HEK293 (cell line): Measurements from ENCODE around the gene KIF21A.

Experiments
- CTCF ChIA-PET: fragments of 350-600 bp; formaldehyde crosslinking; extraction: SDS; loops from one replicate; lab custom pipeline; 2021; ENCODE audit warnings: antibody characterized with exemption; lab: Yijun Ruan, JAX
- POLR2A ChIA-PET: fragments of 300-600 bp; formaldehyde crosslinking; extraction: SDS; loops from one replicate; lab custom pipeline; 2020; ENCODE audit warnings: antibody characterized with exemption, inconsistent platforms; lab: Yijun Ruan, JAX
- H3K27ac ChIP-seq: fragments of 200-500 bp; sonication (Bioruptor generic); 2 replicates; pipeline ENCODE4 v1.5.1; 2014; ENCODE audit warnings: low read depth, low read length, control low read depth, inconsistent platforms; ENCODE audit errors: extremely low read depth
- H3K36me3 ChIP-seq, 2 experiments: fragments of 200-500 bp in 1 of 2; sonication (Bioruptor generic) in 1 of 2; 1 replicate in 1 of 2; 2 replicates in 1 of 2; pipeline ENCODE4 v1.5.1; 2014 to 2017; ENCODE audit warnings: inconsistent platforms in 2 of 2, low read length in 2 of 2; ENCODE audit not compliant: control insufficient read depth in 2 of 2, insufficient read depth in 1 of 2
- H3K4me1 ChIP-seq: fragments of 200-500 bp; sonication (Bioruptor generic); 2 replicates; pipeline ENCODE4 v1.5.1; 2014; ENCODE audit warnings: mild to moderate bottlenecking, low read length, inconsistent platforms; ENCODE audit not compliant: control insufficient read depth, insufficient read depth
- H3K4me3 ChIP-seq: 2 replicates; pipeline ENCODE4 v1.5.1; 2011; ENCODE audit warnings: low read depth, mild to moderate bottlenecking, control low read depth, low read length, moderate library complexity
- H3K9me3 ChIP-seq: fragments of 200-500 bp; sonication (Bioruptor generic); 2 replicates; pipeline ENCODE4 v1.5.1; 2014; ENCODE audit warnings: low read depth, low read length, inconsistent platforms; ENCODE audit not compliant: control insufficient read depth, insufficient read depth
- ATF2 ChIP-seq: fragments of 450-650 bp; formaldehyde crosslinking; IDR thresholded peaks from 2 replicates; pipeline ENCODE4 v1.5.1; 2016; ENCODE audit warnings: missing biosample characterization, missing genetic modification characterization, low read depth
- KLF16 ChIP-seq: fragments of 450-650 bp; formaldehyde crosslinking; IDR thresholded peaks from 2 replicates; pipeline ENCODE4 v1.5.1; 2017; ENCODE audit warnings: missing biosample characterization, missing genetic modification characterization
- OSR2 ChIP-seq: fragments of 450-650 bp; formaldehyde crosslinking; IDR thresholded peaks from 2 replicates; pipeline ENCODE4 v1.5.1; 2016; ENCODE audit warnings: missing biosample characterization, missing genetic modification characterization
- PATZ1 ChIP-seq: fragments of 450-650 bp; formaldehyde crosslinking; IDR thresholded peaks from 2 replicates; pipeline ENCODE4 v1.5.1; 2016; ENCODE audit warnings: missing biosample characterization, missing genetic modification characterization
- PRDM6 ChIP-seq: fragments of 450-650 bp; formaldehyde crosslinking; IDR thresholded peaks from 2 replicates; pipeline ENCODE4 v1.5.1; 2017; ENCODE audit warnings: missing biosample characterization, missing genetic modification characterization
- WT1 ChIP-seq: fragments of 450-650 bp; formaldehyde crosslinking; IDR thresholded peaks from 2 replicates; pipeline ENCODE4 v1.5.1; 2016; ENCODE audit warnings: missing biosample characterization, missing genetic modification characterization
- YY1 ChIP-seq: fragments of 450-650 bp; formaldehyde crosslinking; IDR thresholded peaks from 2 replicates; pipeline ENCODE4 v1.5.1; 2018; ENCODE audit warnings: missing biosample characterization, missing genetic modification characterization
- YY2 ChIP-seq: fragments of 450-650 bp; formaldehyde crosslinking; IDR thresholded peaks from 2 replicates; pipeline ENCODE4 v1.5.1; 2016; ENCODE audit warnings: missing biosample characterization, missing genetic modification characterization
- ZBTB10 ChIP-seq: fragments of 450-650 bp; formaldehyde crosslinking; IDR thresholded peaks from 2 replicates; pipeline ENCODE4 v1.5.1; 2016; ENCODE audit warnings: missing biosample characterization, missing genetic modification characterization
- ZBTB26 ChIP-seq: fragments of 450-650 bp; formaldehyde crosslinking; optimal IDR thresholded peaks from 2 replicates; pipeline ENCODE3; 2016; ENCODE audit warnings: missing biosample characterization, mild to moderate bottlenecking, missing genetic modification characterization
- ZFP41 ChIP-seq: fragments of 450-650 bp; formaldehyde crosslinking; IDR thresholded peaks from 2 replicates; pipeline ENCODE4 v1.5.1; 2016; ENCODE audit warnings: missing biosample characterization, missing genetic modification characterization, borderline replicate concordance
- ZNF155 ChIP-seq: fragments of 450-650 bp; formaldehyde crosslinking; IDR thresholded peaks from 2 replicates; pipeline ENCODE4 v1.5.1; 2016; ENCODE audit warnings: missing biosample characterization, missing genetic modification characterization
- ZNF19 ChIP-seq: fragments of 450-650 bp; formaldehyde crosslinking; IDR thresholded peaks from 2 replicates; pipeline ENCODE4; 2016; ENCODE audit warnings: missing biosample characterization, missing genetic modification characterization, low read depth
- ZNF473 ChIP-seq: fragments of 450-650 bp; formaldehyde crosslinking; IDR thresholded peaks from 2 replicates; pipeline ENCODE4 v1.5.1; 2017; ENCODE audit warnings: missing biosample characterization, missing genetic modification characterization
- ZNF660 ChIP-seq: fragments of 450-650 bp; IDR thresholded peaks from 2 replicates; pipeline ENCODE4 v1.5.1; 2018; ENCODE audit warnings: missing biosample characterization, mild to moderate bottlenecking, missing genetic modification characterization
- TF ChIP-seq, protein P1 (sequence below): sonication (generic); formaldehyde crosslinking; IDR thresholded peaks from 2 replicates; pipeline ENCODE4 v1.8.1; 2022; ENCODE audit warnings: mild to moderate bottlenecking, moderate library complexity, missing genetic modification reagents
- TF ChIP-seq, protein P2 (sequence below): fragments of 450-650 bp; formaldehyde crosslinking; IDR thresholded peaks from 2 replicates; pipeline ENCODE4 v1.5.1; 2016; ENCODE audit warnings: missing biosample characterization, missing genetic modification characterization

The KIF21A gene

GRCh38 chr12:39459027-39459434 is 16.1 kb upstream of the KIF21A start (continued):
- TF ChIP-seq ZBTB10 (tag by site-specific recombination), result no peak
- TF ChIP-seq PATZ1 (tag by site-specific recombination), result no peak
- no peak for TF ChIP-seq OSR2 (tag by site-specific recombination)

DNA sequence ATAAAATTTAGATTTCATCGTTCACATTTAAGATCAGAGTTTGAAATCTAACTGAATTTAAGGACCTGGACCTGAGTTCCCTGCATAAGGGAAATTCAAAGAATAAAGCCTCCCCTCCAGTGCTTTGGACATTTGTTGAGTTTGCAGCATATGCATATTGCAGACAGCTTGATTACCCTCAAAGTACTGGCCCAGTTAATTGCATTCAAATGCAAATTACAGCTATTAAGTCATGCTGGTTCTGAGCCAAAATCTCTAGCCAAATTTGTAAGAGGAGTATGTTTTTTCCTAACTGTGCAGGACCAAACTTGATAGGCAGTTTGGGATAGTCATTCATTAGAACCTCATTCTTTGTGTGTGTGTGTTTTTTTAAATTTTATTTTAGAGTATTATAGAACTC is 9.1 kb upstream of the KIF21A start:
- Histone ChIP-seq H3K4me1 (no peaks in the 10 kb centered on the region), H3K36me3 (no peaks in the 10 kb centered on the region), H3K9me3 (no peaks in the 10 kb centered on the region), H3K27ac (no peak overlapping the region), H3K4me3 (no peak overlapping the region)
- TF ChIP-seq ZFP41 (tag by site-specific recombination) (no peak), ZNF155 (tag by site-specific recombination) (no peak), YY2 (tag by site-specific recombination) (no peak), ZNF473 (tag by site-specific recombination) (no peak), ZNF660 (tag by site-specific recombination) (no peak), PRDM6 (tag by site-specific recombination) (no peak), ZNF19 (tag by site-specific recombination) (no peak), ZBTB26 (no peak), WT1 (tag by site-specific recombination) (no peak)
- TF ChIP-seq, protein P1, sequence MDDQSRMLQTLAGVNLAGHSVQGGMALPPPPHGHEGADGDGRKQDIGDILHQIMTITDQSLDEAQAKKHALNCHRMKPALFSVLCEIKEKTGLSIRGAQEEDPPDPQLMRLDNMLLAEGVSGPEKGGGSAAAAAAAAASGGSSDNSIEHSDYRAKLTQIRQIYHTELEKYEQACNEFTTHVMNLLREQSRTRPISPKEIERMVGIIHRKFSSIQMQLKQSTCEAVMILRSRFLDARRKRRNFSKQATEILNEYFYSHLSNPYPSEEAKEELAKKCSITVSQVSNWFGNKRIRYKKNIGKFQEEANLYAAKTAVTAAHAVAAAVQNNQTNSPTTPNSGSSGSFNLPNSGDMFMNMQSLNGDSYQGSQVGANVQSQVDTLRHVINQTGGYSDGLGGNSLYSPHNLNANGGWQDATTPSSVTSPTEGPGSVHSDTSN (CRISPR knock-in tag), result no peak
- ChIA-PET CTCF (interaction anchor here (0.7 kb wide), 1 partner anchor 10 kb away, joined by 4 read pairs; no protein-coding TSS in a partner anchor), POLR2A (no interaction called here)

GRCh38 chr12:39448038-39448437 is 5.1 kb upstream of the KIF21A start:
- Histone ChIP-seq H3K4me3 (no peak overlapping the region), H3K27ac (no peak overlapping the region), H3K9me3 (no peaks in the 10 kb centered on the region), H3K36me3 (no peaks in the 10 kb centered on the region), H3K4me1 (peaks cover 6% of the 10 kb centered on the region; the same call in 1 of the 2 replicates)
- ChIA-PET CTCF (no interaction called here), POLR2A (no interaction called here)
- TF ChIP-seq ATF2 (tag by site-specific recombination) (peak; percentile 51), KLF16 (no peak), YY2 (tag by site-specific recombination) (no peak), YY1 (tag by site-specific recombination) (no peak)
- TF ChIP-seq, protein P2, sequence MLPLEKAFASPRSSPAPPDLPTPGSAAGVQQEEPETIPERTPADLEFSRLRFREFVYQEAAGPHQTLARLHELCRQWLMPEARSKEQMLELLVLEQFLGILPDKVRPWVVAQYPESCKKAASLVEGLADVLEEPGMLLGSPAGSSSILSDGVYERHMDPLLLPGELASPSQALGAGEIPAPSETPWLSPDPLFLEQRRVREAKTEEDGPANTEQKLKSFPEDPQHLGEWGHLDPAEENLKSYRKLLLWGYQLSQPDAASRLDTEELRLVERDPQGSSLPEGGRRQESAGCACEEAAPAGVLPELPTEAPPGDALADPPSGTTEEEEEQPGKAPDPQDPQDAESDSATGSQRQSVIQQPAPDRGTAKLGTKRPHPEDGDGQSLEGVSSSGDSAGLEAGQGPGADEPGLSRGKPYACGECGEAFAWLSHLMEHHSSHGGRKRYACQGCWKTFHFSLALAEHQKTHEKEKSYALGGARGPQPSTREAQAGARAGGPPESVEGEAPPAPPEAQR (tag by site-specific recombination), result no peak
